H1 (cell line): ENCODE results near the gene ZMAT5. TPM values are rescaled to one million over a fixed set of nuclear protein-coding genes. Genes with fewer than 3 reads are reported as not detected.

Experiments used
- CTCF ChIA-PET: fragments of 300-600 bp; sonication (Branson Sonifier 250); formaldehyde crosslinking; loops from one replicate; lab custom pipeline; 2021; ENCODE audit not compliant: partially characterized antibody; lab: Charles Lee
- POLR2A ChIA-PET: fragments of 300-600 bp; sonication (Branson Sonifier 250); formaldehyde crosslinking; loops from one replicate; lab custom pipeline; 2021; ENCODE audit warnings: inconsistent platforms; ENCODE audit not compliant: partially characterized antibody; lab: Charles Lee
- DNase-seq, 2 experiments: peaks; one replicate each; pipeline versions ENCODE4 v3.0.0 to v3.0.0-alpha.2; 2010 to 2022; ENCODE audit warnings: low spot score in 2 of 2, low read depth in 1 of 2, mixed read lengths in 1 of 2
- FAIRE-seq: peaks from 2 replicates; lab custom pipeline; 2011; peaks lifted over from hg19 to GRCh38; lab: Jason Lieb, UNC
- H2AFZ ChIP-seq: 2 replicates; pipeline ENCODE4 v1.8.1; 2012; ENCODE audit warnings: low read length, inconsistent platforms
- H2AK5ac ChIP-seq: 2 replicates; pipeline ENCODE4 v1.6.1; 2013; ENCODE audit warnings: low read depth, low read length
- H2BK120ac ChIP-seq: replicated peaks from 2 replicates; pipeline ENCODE3; 2013; ENCODE audit warnings: low read depth, low read length, inconsistent platforms
- H2BK12ac ChIP-seq: 2 replicates; pipeline ENCODE4 v1.6.1; 2013; ENCODE audit warnings: low read depth, low read length
- H2BK15ac ChIP-seq: 2 replicates; pipeline ENCODE4 v1.6.1; 2013; ENCODE audit warnings: low read length
- H2BK20ac ChIP-seq: 2 replicates; pipeline ENCODE4 v1.6.1; 2013; ENCODE audit warnings: low read length
- H2BK5ac ChIP-seq: 2 replicates; pipeline ENCODE4 v1.6.1; 2013; ENCODE audit warnings: low read depth, low read length
- H3K14ac ChIP-seq: 2 replicates; pipeline ENCODE4 v1.6.1; 2013; ENCODE audit warnings: inconsistent platforms; ENCODE audit not compliant: insufficient read length
- H3K18ac ChIP-seq: 2 replicates; pipeline ENCODE4 v1.6.1; 2013; ENCODE audit warnings: low read length; ENCODE audit errors: extremely low read depth
- H3K23ac ChIP-seq: 2 replicates; pipeline ENCODE4 v1.6.1; 2013; ENCODE audit warnings: inconsistent platforms; ENCODE audit not compliant: insufficient read length
- H3K23me2 ChIP-seq: 2 replicates; pipeline ENCODE4 v1.6.1; 2013; ENCODE audit warnings: low read depth, low read length
- H3K27ac ChIP-seq: 2 replicates; pipeline ENCODE4 v1.6.1; 2011; ENCODE audit warnings: low read depth, low read length, inconsistent platforms
- H3K27me3 ChIP-seq, 4 experiments: replicated peaks in 1 of 4; 1 replicate in 1 of 4; 2 replicates in 3 of 4; pipeline versions ENCODE4 v1.6.1 to v1.8.1; 2011 to 2013; ENCODE audit warnings: low read length in 3 of 4, mild to moderate bottlenecking in 3 of 4, inconsistent platforms in 2 of 4, mixed read lengths in 2 of 4, moderate library complexity in 1 of 4; ENCODE audit not compliant: control insufficient read depth in 3 of 4, insufficient read depth in 3 of 4; ENCODE audit errors: extremely low read depth in 1 of 4
- H3K36me3 ChIP-seq, 4 experiments: 2 replicates each; pipeline versions ENCODE4 v1.6.1 to v1.8.1; 2011 to 2013; ENCODE audit warnings: mild to moderate bottlenecking in 4 of 4, low read length in 3 of 4, moderate library complexity in 2 of 4, control low read depth in 1 of 4, inconsistent platforms in 1 of 4; ENCODE audit not compliant: insufficient read depth in 4 of 4, control insufficient read depth in 2 of 4
- H3K4ac ChIP-seq: replicated peaks from 2 replicates; pipeline ENCODE3; 2013; ENCODE audit warnings: low read length, low read depth, mixed read lengths, inconsistent platforms; ENCODE audit not compliant: insufficient read length
- H3K4me1 ChIP-seq, 4 experiments: replicated peaks in 1 of 4; 1 replicate in 1 of 4; 2 replicates in 3 of 4; pipeline versions ENCODE4 v1.6.1 to v1.8.1; 2011 to 2013; ENCODE audit warnings: low read length in 3 of 4, inconsistent platforms in 2 of 4, mixed read lengths in 1 of 4; ENCODE audit not compliant: insufficient read depth in 4 of 4, control insufficient read depth in 3 of 4
- H3K4me2 ChIP-seq, 2 experiments: 2 replicates each; pipeline versions ENCODE4 v1.6.1 to v1.8.1; 2011 to 2013; ENCODE audit warnings: low read depth in 2 of 2, low read length in 2 of 2, control low read depth in 1 of 2, inconsistent platforms in 1 of 2, mild to moderate bottlenecking in 1 of 2; ENCODE audit not compliant: insufficient read depth in 1 of 2
- H3K4me3 ChIP-seq, 4 experiments: fragments of 200-600, 300-600 bp in 1 of 4; sonication (generic), shearing (Covaris generic), sonication (Bioruptor Twin) in 1 of 4; 2 replicates each; pipeline versions ENCODE4 v1.5.1 to v1.8.1; 2011 to 2016; ENCODE audit warnings: low read length in 4 of 4, low read depth in 3 of 4, control low read depth in 2 of 4, inconsistent platforms in 2 of 4, mild to moderate bottlenecking in 2 of 4, mixed read lengths in 1 of 4, moderate library complexity in 1 of 4; ENCODE audit not compliant: insufficient read depth in 2 of 4; ENCODE audit errors: extremely low read depth in 1 of 4
- H3K56ac ChIP-seq: replicated peaks from 2 replicates; pipeline ENCODE3; 2013; ENCODE audit warnings: low read depth, mild to moderate bottlenecking, mixed read lengths, low read length, inconsistent platforms; ENCODE audit not compliant: insufficient read length
- H3K79me1 ChIP-seq: 2 replicates; pipeline ENCODE4 v1.6.1; 2013; ENCODE audit warnings: low read depth, low read length, control low read depth
- H3K79me2 ChIP-seq, 2 experiments: 2 replicates each; pipeline versions ENCODE4 v1.6.1 to v1.8.1; 2012 to 2013; ENCODE audit warnings: low read length in 2 of 2, mild to moderate bottlenecking in 2 of 2, inconsistent platforms in 1 of 2; ENCODE audit not compliant: insufficient read depth in 2 of 2, control insufficient read depth in 1 of 2
- H3K9ac ChIP-seq, 4 experiments: replicated peaks in 1 of 4; 1 replicate in 1 of 4; 2 replicates in 3 of 4; pipeline versions ENCODE4 v1.6.1 to v1.8.1; 2011 to 2013; ENCODE audit warnings: low read depth in 3 of 4, low read length in 3 of 4, control low read depth in 2 of 4, mild to moderate bottlenecking in 2 of 4, moderate library complexity in 2 of 4, inconsistent platforms in 1 of 4; ENCODE audit errors: extremely low read depth in 1 of 4
- H3K9me3 ChIP-seq, 2 experiments: 2 replicates each; pipeline versions ENCODE4 v1.6.1 to v1.8.1; 2012 to 2013; ENCODE audit warnings: mild to moderate bottlenecking in 2 of 2, moderate library complexity in 2 of 2, control low read depth in 1 of 2, inconsistent platforms in 1 of 2, low read depth in 1 of 2, low read length in 1 of 2, mixed read lengths in 1 of 2; ENCODE audit not compliant: insufficient read depth in 2 of 2
- H4K20me1 ChIP-seq, 2 experiments: replicated peaks in 1 of 2; 2 replicates each; pipeline versions ENCODE3 to v1.8.1; 2011 to 2013; ENCODE audit warnings: inconsistent platforms in 2 of 2, low read length in 2 of 2, mild to moderate bottlenecking in 1 of 2; ENCODE audit not compliant: insufficient read depth in 2 of 2, control insufficient read depth in 1 of 2
- H4K5ac ChIP-seq: 2 replicates; pipeline ENCODE4 v1.6.1; 2013; ENCODE audit warnings: low read length, low read depth, mixed read lengths, inconsistent platforms; ENCODE audit not compliant: insufficient read length
- H4K8ac ChIP-seq: 2 replicates; pipeline ENCODE4 v1.8.0; 2013; ENCODE audit warnings: mild to moderate bottlenecking, moderate library complexity, low read length, inconsistent platforms; ENCODE audit not compliant: insufficient read depth; ENCODE audit errors: extremely low read depth
- H4K91ac ChIP-seq: replicated peaks from 2 replicates; pipeline ENCODE3; 2013; ENCODE audit warnings: low read length, mixed read lengths, inconsistent platforms; ENCODE audit not compliant: insufficient read length
- WGBS, 2 experiments: shearing (Covaris generic) in 1 of 2; methylation state at CpG; one replicate each; pipeline versions ENCODE4 v1.1.6 to v1.1.7; 2013 to 2015; ENCODE audit warnings: low lambda C conversion rate in 2 of 2, mixed read lengths in 2 of 2, inconsistent platforms in 1 of 2, low coverage in 1 of 2, missing lambda C conversion rate in 1 of 2; ENCODE audit not compliant: insufficient replicate concordance in 2 of 2, insufficient coverage in 1 of 2, insufficient read length in 1 of 2; ENCODE audit errors: extremely low coverage in 1 of 2, missing lambda C conversion rate in 1 of 2; 5-methylcytosine and 5-hydroxymethylcytosine counted together
- polyA plus RNA-seq, 7 experiments: library from polyadenylated mRNA; depleted of rRNA in 3 of 7; stranded (reverse) in 5 of 7; unstranded in 2 of 7; fragments of >200 nt in 5 of 7; fragments of 200-250 nt in 2 of 7; gene quantifications; 1 replicate in 5 of 7; 2 replicates in 1 of 7; 4 replicates in 1 of 7; pipeline versions ENCODE4 v1.2.1 to v1.2.3, GENCODE V29; 2011 to 2013; ENCODE audit warnings: missing spikeins in 2 of 7, mixed read lengths in 2 of 7
- total RNA-seq: library from RNA; stranded (reverse); fragmentation: NEBNext Ultra II Directional; extraction: Animal tissue kit (Norgen Biotek cat#: 25700); gene quantifications from 2 replicates; pipeline ENCODE4 v1.2.1, GENCODE V29; 2021

Gene ZMAT5
- total and polyA plus RNA-seq, 2 of the 8 experiments (the other 6 are each of a cell fraction or from before 2014, with no cell fraction given) = 14.0 to 38.3 TPM

DNA sequence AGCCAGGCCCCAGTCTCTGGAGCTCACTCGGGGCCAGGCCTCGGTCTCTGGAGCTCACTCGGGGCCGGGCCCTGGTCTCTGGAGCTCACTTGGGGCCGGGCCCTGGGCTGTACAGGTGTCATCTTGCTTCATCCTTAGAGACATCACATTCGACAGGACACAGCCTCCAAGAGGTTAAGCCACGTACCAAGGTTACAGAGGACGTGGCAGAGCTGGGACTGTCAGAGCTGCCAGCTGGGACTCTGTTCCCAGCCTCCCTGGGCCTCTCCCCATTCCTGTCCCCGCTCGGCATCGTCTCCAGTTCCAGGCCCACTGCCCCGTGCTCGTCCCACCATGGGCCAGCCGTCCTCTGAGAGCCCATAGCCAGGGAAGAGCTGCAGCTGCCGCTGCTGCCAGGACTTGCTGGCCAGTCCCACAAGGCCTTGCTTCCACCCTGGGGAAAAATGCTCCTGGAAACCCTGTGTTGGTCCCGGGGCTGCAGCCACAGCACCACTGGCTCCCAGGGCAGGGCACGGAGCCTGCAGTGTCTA, 27.4 kb downstream of the ZMAT5 start:
- Histone ChIP-seq H3K56ac (no peak overlapping the region), H3K9ac (no peak overlapping the region), H3K23me2 (no peaks in the 10 kb centered on the region), H3K4me1 (peaks cover 0 to 11% (median 7%) of the 10 kb centered on the region in 4 experiments; a peak in 6 of 7 replicates), H3K27ac (no peak overlapping the region), H3K79me2 (no peaks in the 10 kb centered on the region), H2AFZ (no peak overlapping the region), H4K5ac (no peak overlapping the region), H4K91ac (no peak overlapping the region), H4K20me1 (no peaks in the 10 kb centered on the region), H2AK5ac (no peak overlapping the region), H2BK20ac (no peak overlapping the region), H2BK120ac (no peak overlapping the region), H3K27me3 (no peaks in the 10 kb centered on the region), H3K23ac (no peak overlapping the region), H3K79me1 (no peaks in the 10 kb centered on the region; the same call in 1 of the 2 replicates), H2BK5ac (no peak overlapping the region), H3K14ac (no peak overlapping the region), H3K4me3 (no peak overlapping the region), H3K4ac (no peak overlapping the region), H3K9me3 (no peaks in the 10 kb centered on the region), H3K18ac (no peak overlapping the region), H2BK12ac (no peak overlapping the region), H2BK15ac (no peak overlapping the region), H3K36me3 (no peaks in the 10 kb centered on the region), H4K8ac (no peak overlapping the region), H3K4me2 (no peak overlapping the region)
- ChIA-PET CTCF (interaction anchor here (0.8 to 2.0 kb wide), 6 partner anchors 14 to 104 kb away, joined by 3 to 4 read pairs (median 4); no protein-coding TSS in a partner anchor), POLR2A (interaction anchor here (0.9 to 1.8 kb wide), 4 partner anchors 8 to 24 kb away, joined by 3 to 6 read pairs (median 4); no protein-coding TSS in a partner anchor)
- WGBS, 2 experiments = 88% methylated on average over 14 of the region's 17 CpGs; no CpG with 5 or more reads in 1 of the 2 experiments
- DNase-seq = no peak
- FAIRE-seq = no peak
